Activated CD8-positive, alpha-beta T cell treated with anti-CD3 and anti-CD28 coated beads, Interleukin-2, amount 10 ng/mL, durations not matched to agents 7 days and 5 days (primary cell): ENCODE results near the gene BTBD10. TPM values are rescaled to one million over a fixed set of nuclear protein-coding genes. Genes with fewer than 3 reads are reported as not detected.
"Not testable (repeated sequence)": the region's sequence is repeated elsewhere in the genome, so short reads cannot be mapped to it uniquely, and the experiment has no call there.

Experiments
- ATAC-seq: fragments of 150-1000 bp; cut with Tn5 transposase; one replicate; pipeline ENCODE4 v1.10.0; 2021; ENCODE audit warnings: moderate library complexity
- CTCF ChIA-PET: fragments of 350-600 bp; sonication (Branson Sonifier 250); formaldehyde crosslinking; loops from one replicate; lab custom pipeline; 2021; ENCODE audit warnings: antibody characterized with exemption; lab: Charles Lee
- POLR2A ChIA-PET: fragments of 350-600 bp; sonication (Branson Sonifier 250); formaldehyde crosslinking; loops from one replicate; lab custom pipeline; 2021; ENCODE audit warnings: antibody characterized with exemption; lab: Charles Lee
- DNase-seq: peaks from one replicate; pipeline ENCODE4 v3.0.0-alpha.2; 2020
- H3K27ac Mint-ChIP-seq: one replicate; pipeline ENCODE4 v1.8.0; 2021; ENCODE audit warnings: mild to moderate bottlenecking, mixed read lengths
- H3K27me3 Mint-ChIP-seq: one replicate; pipeline ENCODE4 v1.8.0; 2021; ENCODE audit warnings: low read depth, mixed read lengths
- H3K36me3 Mint-ChIP-seq: one replicate; pipeline ENCODE4 v1.8.0; 2021; ENCODE audit warnings: low read depth, mixed read lengths
- H3K4me1 Mint-ChIP-seq: one replicate; pipeline ENCODE4 v1.8.0; 2021; ENCODE audit warnings: low read depth, mixed read lengths
- H3K4me3 Mint-ChIP-seq: one replicate; pipeline ENCODE4 v1.8.0; 2021; ENCODE audit warnings: mild to moderate bottlenecking, mixed read lengths
- H3K9me3 Mint-ChIP-seq: one replicate; pipeline ENCODE4 v1.8.0; 2022; ENCODE audit warnings: mixed read lengths; ENCODE audit not compliant: insufficient read depth
- total RNA-seq, 2 experiments: library from RNA; stranded (reverse); gene quantifications; one replicate each; pipeline ENCODE4 v1.2.3, GENCODE V29; 2021

BTBD10 gene
- total RNA-seq, 2 experiments from 2014 or later: 25.7 to 26.2 TPM

DNA sequence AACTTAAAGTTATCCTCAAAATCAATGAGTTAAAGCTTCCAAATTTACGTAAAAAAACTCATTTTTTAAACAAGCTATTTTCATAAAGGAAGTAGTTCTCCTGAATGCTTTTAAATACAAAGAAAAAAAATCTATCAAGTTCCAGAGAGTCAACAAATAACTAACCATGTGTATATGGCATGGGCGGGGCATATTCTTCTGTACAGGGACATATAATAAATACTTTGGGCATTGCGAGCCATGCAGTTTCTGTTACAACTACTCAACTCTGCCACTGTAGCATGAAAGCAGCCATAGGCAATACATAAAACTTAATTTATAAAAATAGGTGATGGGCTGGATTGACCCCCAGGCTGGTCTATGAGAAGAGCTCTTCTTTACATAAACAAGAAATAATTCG, 57.8 kb downstream of the BTBD10 start:
- Mint-ChIP-seq H3K27ac (no peak overlapping the region), H3K27me3 (no peaks in the 10 kb centered on the region), H3K36me3 (peaks cover 33% of the 10 kb centered on the region), H3K9me3 (no peaks in the 10 kb centered on the region), H3K4me3 (no peak overlapping the region), H3K4me1 (no peaks in the 10 kb centered on the region)
- ATAC-seq (no peak), DNase-seq (no peak)
- POLR2A ChIA-PET: no interaction called here
- CTCF ChIA-PET: no interaction called here

DNA sequence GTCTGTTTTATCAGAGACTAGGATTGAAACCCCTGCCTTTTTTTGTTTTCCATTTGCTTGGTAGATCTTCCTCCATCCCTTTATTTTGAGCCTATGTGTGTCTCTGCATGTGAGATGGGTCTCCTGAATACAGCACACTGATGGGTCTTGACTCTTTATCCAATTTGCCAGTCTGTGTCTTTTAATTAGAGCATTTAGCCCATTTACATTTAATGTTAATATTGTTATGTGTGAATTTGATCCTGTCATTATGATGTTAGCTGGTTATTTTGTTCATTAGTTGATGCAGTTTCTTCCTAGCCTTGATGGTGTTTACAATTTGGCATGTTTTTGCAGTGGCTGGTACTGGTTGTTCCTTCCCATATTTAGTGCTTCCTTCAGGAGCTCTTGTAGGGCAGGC, 64.7 kb downstream of the BTBD10 start:
- H3K4me3 Mint-ChIP-seq, H3K27me3 Mint-ChIP-seq, DNase-seq, ATAC-seq, H3K4me1 Mint-ChIP-seq, H3K9me3 Mint-ChIP-seq, H3K27ac Mint-ChIP-seq, POLR2A ChIA-PET, CTCF ChIA-PET: not testable (repeated sequence)
- H3K36me3 Mint-ChIP-seq: peaks cover 35% of the 10 kb centered on the region

DNA sequence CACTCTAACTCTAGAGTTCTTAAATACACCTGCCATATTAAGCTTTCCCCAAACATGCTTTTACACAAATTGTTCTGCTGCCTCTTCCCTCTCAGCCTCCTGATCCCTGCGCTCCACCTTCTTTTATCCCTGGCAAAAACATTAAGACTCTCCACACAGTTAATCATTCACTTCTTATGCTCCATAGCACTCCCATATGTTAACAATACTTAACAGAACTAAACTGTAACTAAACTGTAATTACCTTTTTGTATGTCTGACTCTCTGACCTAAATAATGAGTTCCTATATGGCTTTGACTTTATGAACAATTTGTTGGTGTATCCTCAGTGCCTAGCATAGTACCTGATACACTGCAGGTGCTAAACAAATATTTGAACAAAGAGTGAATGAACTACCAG, 71.8 kb downstream of the BTBD10 start:
- Mint-ChIP-seq H3K9me3 (no peaks in the 10 kb centered on the region), H3K27ac (no peak overlapping the region), H3K4me1 (no peaks in the 10 kb centered on the region), H3K4me3 (no peak overlapping the region), H3K27me3 (no peaks in the 10 kb centered on the region), H3K36me3 (peaks cover 48% of the 10 kb centered on the region)
- ATAC-seq (no peak), DNase-seq (no peak)
- POLR2A ChIA-PET: no interaction called here
- CTCF ChIA-PET: interaction anchor here (0.8 kb wide), 1 partner anchor 181 kb away, joined by 3 read pairs; no protein-coding TSS in a partner anchor

DNA sequence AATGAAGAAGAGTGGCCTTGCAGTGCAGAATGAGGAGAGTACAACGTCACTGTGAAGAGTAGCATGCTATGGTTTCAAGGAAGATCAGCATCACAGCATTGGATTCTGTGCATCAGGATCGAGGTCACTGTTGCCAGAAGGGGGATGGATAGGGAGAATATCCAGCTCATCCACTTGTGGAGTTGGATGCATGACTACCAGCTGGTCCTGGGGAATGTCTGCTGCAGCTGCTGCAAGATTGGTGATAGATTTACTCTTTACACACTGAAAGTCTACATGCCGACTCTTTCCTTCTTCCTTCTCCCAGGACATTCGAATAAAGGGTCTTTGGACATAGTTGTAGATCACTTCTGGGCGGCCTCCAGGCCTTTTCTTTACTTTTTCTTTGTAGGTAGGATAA, 74.3 kb downstream of the BTBD10 start:
- Mint-ChIP-seq H3K4me3 (no peak overlapping the region), H3K27me3 (no peaks in the 10 kb centered on the region), H3K27ac (no peak overlapping the region), H3K4me1 (no peaks in the 10 kb centered on the region), H3K36me3 (peaks cover 58% of the 10 kb centered on the region), H3K9me3 (no peaks in the 10 kb centered on the region)
- CTCF ChIA-PET: no interaction called here
- DNase-seq (no peak), ATAC-seq (no peak)
- POLR2A ChIA-PET: no interaction called here

DNA sequence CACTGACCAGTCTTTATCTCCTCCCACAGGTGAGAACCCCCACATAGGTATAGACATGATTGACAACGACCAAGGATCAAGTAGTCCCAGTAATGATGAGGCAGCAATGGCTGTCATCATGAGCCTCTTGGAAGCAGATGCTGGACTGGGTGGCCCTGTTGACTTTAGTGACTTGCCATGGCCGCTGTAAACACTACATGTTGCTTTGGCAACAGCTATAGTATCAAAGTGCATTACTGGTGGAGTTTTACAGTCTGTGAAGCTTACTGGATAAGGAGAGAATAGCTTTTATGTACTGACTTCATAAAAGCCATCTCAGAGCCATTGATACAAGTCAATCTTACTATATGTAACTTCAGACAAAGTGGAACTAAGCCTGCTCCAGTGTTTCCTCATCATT, 76.5 kb downstream of the BTBD10 start:
- Mint-ChIP-seq H3K27ac (no peak overlapping the region), H3K36me3 (peaks cover 66% of the 10 kb centered on the region), H3K4me3 (no peak overlapping the region), H3K4me1 (no peaks in the 10 kb centered on the region), H3K9me3 (no peaks in the 10 kb centered on the region), H3K27me3 (no peaks in the 10 kb centered on the region)
- ChIA-PET CTCF (interaction anchor here (0.8 to 2.2 kb wide), 11 partner anchors 11 to 176 kb away, joined by 3 to 14 read pairs (median 6); no protein-coding TSS in a partner anchor), POLR2A (interaction anchor here (1.0 kb wide), 1 partner anchor 76 kb away, joined by 3 read pairs; the partner anchor contains the start of gene BTBD10)
- DNase-seq: no peak
- no peak for ATAC-seq

DNA sequence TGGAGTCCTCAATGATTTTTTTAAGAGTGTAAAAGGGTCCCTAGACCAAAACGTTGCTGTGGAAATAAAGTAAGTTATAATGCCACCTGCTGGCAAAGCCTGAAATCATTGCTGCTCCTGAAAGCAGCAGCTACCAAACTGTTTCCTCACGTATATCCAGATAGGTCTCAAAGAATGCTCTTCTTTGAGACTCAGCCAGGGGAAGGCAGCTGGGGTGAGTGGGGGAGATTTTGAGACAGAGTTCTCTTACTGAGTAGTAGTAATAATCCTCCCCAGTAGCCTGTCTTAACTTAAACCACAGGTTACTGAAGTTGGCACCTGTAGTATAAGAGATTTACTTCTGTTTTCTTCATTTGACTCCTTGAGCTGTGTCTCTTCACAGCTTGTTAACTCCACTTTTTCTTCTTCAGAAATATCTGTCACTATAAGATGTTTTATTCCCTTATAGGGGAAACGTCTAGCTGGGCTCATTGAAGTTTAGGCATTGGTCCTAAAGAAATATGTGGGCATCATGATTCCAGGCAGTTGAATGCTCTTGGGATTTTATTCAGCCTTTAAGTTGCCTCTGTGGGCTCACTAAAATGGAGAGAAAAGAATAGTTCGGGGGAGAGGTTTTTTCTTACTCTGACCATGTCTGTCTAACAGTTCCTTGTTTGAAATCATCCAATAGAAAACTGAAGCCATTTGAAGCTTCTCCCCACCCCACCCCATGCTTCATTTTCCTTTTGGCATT, 77.9 kb downstream of the BTBD10 start:
- H3K27ac Mint-ChIP-seq: peak overlapping the region; percentile 34
- H3K9me3 Mint-ChIP-seq: no peaks in the 10 kb centered on the region
- DNase-seq: peak; percentile 53
- no peak overlapping the region for H3K4me3 Mint-ChIP-seq
- H3K4me1 Mint-ChIP-seq: no peaks in the 10 kb centered on the region
- CTCF ChIA-PET: interaction anchor here (0.8 to 2.2 kb wide), 25 partner anchors 9 to 201 kb away, joined by 3 to 14 read pairs (median 4); partner anchors contain the start of gene BTBD10
- POLR2A ChIA-PET: interaction anchor here (0.9 to 1.8 kb wide), 2 partner anchors 78 to 79 kb away, joined by 3 to 6 read pairs; partner anchors contain the start of gene BTBD10
- peaks cover 69% of the 10 kb centered on the region for H3K36me3 Mint-ChIP-seq
- H3K27me3 Mint-ChIP-seq: no peaks in the 10 kb centered on the region
- ATAC-seq: peak; percentile 33

DNA sequence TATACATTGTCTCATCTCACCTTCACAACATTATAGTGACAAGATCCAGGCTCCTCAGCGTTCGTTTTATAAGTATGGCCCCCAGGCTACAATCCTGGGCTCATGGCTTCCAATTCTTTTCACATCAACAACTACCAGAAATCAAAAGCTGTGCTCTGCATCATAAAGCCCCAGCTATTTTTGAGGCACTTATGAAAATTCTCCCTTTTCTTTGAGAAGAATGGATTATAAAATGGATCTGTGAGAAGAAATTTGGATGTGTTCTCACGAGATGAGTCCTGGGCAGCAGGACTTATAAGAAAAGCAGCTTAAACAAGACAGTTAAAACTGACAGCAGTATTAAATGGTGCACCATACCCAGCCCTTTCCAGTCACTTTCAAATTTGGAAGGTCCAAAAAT, 80.3 kb downstream of the BTBD10 start:
- DNase-seq (no peak), ATAC-seq (no peak)
- no peaks in the 10 kb centered on the region for H3K9me3 Mint-ChIP-seq
- H3K4me3 Mint-ChIP-seq: no peak overlapping the region
- ChIA-PET CTCF (interaction anchor here (1.2 to 1.3 kb wide), 3 partner anchors 18 to 41 kb away, joined by 3 read pairs; no protein-coding TSS in a partner anchor), POLR2A (no interaction called here)
- H3K36me3 Mint-ChIP-seq: peaks cover 61% of the 10 kb centered on the region
- H3K4me1 Mint-ChIP-seq: no peaks in the 10 kb centered on the region
- H3K27me3 Mint-ChIP-seq: no peaks in the 10 kb centered on the region
- H3K27ac Mint-ChIP-seq: no peak overlapping the region

DNA sequence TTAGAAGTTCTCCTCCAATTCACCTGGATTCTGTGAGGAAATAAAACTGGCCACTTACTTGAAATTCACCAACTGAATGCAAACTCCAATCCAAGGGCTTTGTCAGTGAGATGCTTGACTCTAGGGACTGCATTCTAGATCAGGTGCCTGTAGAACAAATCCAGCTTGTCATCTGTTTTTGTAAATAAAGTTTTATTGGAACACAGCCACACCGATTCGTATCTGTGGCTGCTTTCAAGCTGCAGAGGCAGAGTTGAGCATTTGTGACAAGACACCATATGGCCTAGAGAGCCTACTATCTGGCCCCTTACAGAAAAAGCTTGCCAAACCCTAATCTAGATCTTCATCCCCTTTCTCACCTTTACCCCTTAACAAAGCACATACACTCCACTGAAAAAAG, 82.3 kb downstream of the BTBD10 start:
- DNase-seq: no peak
- H3K9me3 Mint-ChIP-seq: no peaks in the 10 kb centered on the region
- H3K27me3 Mint-ChIP-seq: no peaks in the 10 kb centered on the region
- H3K27ac Mint-ChIP-seq: no peak overlapping the region
- ChIA-PET CTCF (no interaction called here), POLR2A (no interaction called here)
- H3K36me3 Mint-ChIP-seq: peaks cover 62% of the 10 kb centered on the region
- H3K4me1 Mint-ChIP-seq: no peaks in the 10 kb centered on the region
- H3K4me3 Mint-ChIP-seq: no peak overlapping the region
- ATAC-seq: no peak

DNA sequence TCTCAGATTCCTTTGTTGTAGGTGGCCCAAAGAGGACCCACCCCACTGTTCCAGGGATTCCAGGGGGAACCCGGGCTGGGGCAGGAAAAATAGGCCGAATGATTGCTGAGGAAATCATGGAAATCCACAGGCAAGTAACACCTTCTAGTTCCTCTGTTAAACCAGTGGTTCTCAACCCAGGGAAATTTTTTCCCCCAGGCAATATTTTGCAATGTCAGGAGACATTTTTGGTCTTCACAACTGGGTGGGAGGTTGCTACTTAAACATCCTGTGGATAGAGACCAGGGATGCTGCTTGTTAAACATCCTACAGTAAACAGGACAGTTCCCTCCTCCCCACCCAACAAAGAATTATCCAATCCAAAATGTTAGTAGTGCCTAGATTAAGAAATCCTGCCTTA, 84.7 kb downstream of the BTBD10 start:
- H3K4me1 Mint-ChIP-seq: no peaks in the 10 kb centered on the region
- no peak for ATAC-seq
- H3K36me3 Mint-ChIP-seq: peaks cover 72% of the 10 kb centered on the region
- no peaks in the 10 kb centered on the region for H3K9me3 Mint-ChIP-seq
- H3K27me3 Mint-ChIP-seq: no peaks in the 10 kb centered on the region
- no peak overlapping the region for H3K4me3 Mint-ChIP-seq
- DNase-seq: no peak
- no peak overlapping the region for H3K27ac Mint-ChIP-seq
- ChIA-PET CTCF (no interaction called here), POLR2A (no interaction called here)

DNA sequence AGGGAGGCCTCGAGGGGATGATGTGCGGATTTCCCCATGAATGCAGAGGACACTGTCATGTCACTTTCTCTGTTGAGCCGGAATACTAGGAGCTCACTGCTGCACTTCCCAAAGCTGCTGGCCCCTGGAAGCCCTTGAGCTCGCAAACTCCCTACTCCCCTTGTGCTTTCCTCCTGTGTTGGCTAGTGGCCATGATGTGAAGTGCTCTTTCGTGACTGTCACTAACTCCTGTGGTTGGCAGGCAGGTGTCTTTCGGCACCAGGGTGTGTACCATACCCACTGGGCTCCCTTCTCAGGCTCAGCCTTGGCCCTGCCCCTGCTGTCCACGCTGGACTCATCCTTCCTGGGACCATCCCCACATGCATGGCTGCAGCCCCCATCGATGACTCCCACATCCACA, 86.2 kb downstream of the BTBD10 start:
- ATAC-seq (no peak), DNase-seq (no peak)
- ChIA-PET POLR2A (no interaction called here), CTCF (no interaction called here)
- H3K27me3 Mint-ChIP-seq: no peaks in the 10 kb centered on the region
- no peak overlapping the region for H3K4me3 Mint-ChIP-seq
- peaks cover 61% of the 10 kb centered on the region for H3K36me3 Mint-ChIP-seq
- no peaks in the 10 kb centered on the region for H3K9me3 Mint-ChIP-seq
- no peaks in the 10 kb centered on the region for H3K4me1 Mint-ChIP-seq
- H3K27ac Mint-ChIP-seq: no peak overlapping the region

DNA sequence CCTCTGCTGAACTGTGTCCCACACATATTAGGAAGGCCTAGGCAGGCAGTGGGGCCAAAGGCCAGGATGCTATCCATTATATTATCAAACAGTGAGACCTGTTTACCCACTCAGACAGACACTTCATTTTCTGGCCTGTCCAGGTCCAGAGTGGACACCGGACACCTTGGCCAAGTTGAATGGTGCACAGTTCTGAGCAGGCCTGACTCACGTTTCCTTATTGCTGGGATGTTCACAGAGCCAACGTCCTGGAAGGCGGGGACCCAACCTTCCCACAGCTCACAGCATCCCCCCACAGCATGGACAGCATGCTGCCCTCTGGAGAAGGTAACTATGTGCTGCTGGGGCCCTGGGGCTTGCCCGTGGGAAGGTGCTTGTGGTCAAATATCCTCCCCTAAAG, 86.6 kb downstream of the BTBD10 start:
- no peaks in the 10 kb centered on the region for H3K4me1 Mint-ChIP-seq
- H3K9me3 Mint-ChIP-seq: no peaks in the 10 kb centered on the region
- H3K4me3 Mint-ChIP-seq: no peak overlapping the region
- DNase-seq (no peak), ATAC-seq (no peak)
- H3K27me3 Mint-ChIP-seq: no peaks in the 10 kb centered on the region
- H3K27ac Mint-ChIP-seq: no peak overlapping the region
- H3K36me3 Mint-ChIP-seq: peaks cover 57% of the 10 kb centered on the region
- POLR2A ChIA-PET: no interaction called here
- CTCF ChIA-PET: interaction anchor here (1.6 kb wide), 1 partner anchor 9 kb away, joined by 7 read pairs; no protein-coding TSS in a partner anchor

DNA sequence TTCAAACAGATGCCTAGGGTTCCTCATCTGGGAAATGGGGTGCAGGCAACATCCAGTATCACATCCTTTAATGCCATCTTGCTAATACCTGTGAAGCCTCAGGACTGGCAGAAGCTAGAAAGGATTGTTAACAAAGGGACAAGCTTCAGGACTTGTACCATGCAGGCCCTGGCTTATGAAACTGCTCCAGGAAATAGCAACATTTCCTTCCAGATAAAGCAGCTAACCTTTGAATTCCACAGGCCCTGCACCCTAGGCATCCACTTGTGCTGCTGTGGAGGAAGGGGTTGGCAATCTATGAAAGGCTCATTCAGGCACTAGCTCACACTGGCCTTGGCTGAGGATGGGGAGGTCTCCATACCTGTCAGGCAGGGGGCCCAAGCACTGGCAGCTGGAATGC, 87.2 kb downstream of the BTBD10 start:
- Mint-ChIP-seq H3K9me3 (no peaks in the 10 kb centered on the region), H3K36me3 (peaks cover 51% of the 10 kb centered on the region), H3K4me1 (no peaks in the 10 kb centered on the region), H3K27ac (no peak overlapping the region), H3K27me3 (no peaks in the 10 kb centered on the region), H3K4me3 (no peak overlapping the region)
- no peak for ATAC-seq
- ChIA-PET POLR2A (no interaction called here), CTCF (interaction anchor here (1.6 kb wide), 1 partner anchor 10 kb away, joined by 7 read pairs; no protein-coding TSS in a partner anchor)
- DNase-seq: no peak
